ENCODE results near the gene TIGAR. TPM values are rescaled to one million over a fixed set of nuclear protein-coding genes. Genes with fewer than 3 reads are reported as not detected.

TIGAR gene
- total RNA-seq, 1 experiment from 2014 or later = 27.5 TPM

- Histone ChIP-seq H4K5ac (ENCODE audit: insufficient read length, low read depth, low read length) (no peak overlapping the region), H2BK5ac (ENCODE audit: insufficient read length, low read length) (no peak overlapping the region), H3K4ac (ENCODE audit: low read depth, low read length) (no peak overlapping the region), H3K79me2 (ENCODE audit: insufficient read depth, low read length) (no peaks in the 10 kb centered on the region), H3T11ph (ENCODE audit: low read length) (no peak overlapping the region), H3K4me1 (ENCODE audit: insufficient read depth, low read length) (no peaks in the 10 kb centered on the region; the same call in 1 of the 2 replicates), H3K23ac (ENCODE audit: insufficient read length, low read depth, low read length) (no peak overlapping the region), H3K23me2 (ENCODE audit: insufficient read length, low read depth, low read length, poor library complexity, severe bottlenecking) (no peaks in the 10 kb centered on the region), H4K20me1 (ENCODE audit: control insufficient read depth, insufficient read depth, insufficient read length) (no peaks in the 10 kb centered on the region), H4K8ac (replicated peaks; ENCODE audit: insufficient read length, low read depth, low read length) (no peak overlapping the region), H3K27ac (ENCODE audit: insufficient read length, low read depth, low read length) (no peak overlapping the region), H4K91ac (ENCODE audit: insufficient read length, low read depth, low read length) (no peak overlapping the region), H3K27me3 (ENCODE audit: insufficient read depth, low read length) (no peaks in the 10 kb centered on the region), H3K56ac (ENCODE audit: insufficient read length, low read depth, low read length) (no peak overlapping the region), H3K79me1 (ENCODE audit: insufficient read depth, low read depth, low read length, poor library complexity, severe bottlenecking) (peaks cover 4% of the 10 kb centered on the region), H2BK20ac (ENCODE audit: low read depth, low read length, poor library complexity, severe bottlenecking) (no peak overlapping the region), H3K9ac (ENCODE audit: extremely low read depth, insufficient read length, low read length) (no peak overlapping the region), H2AK5ac (ENCODE audit: insufficient read length, low read length) (no peak overlapping the region), H3K4me2 (ENCODE audit: insufficient read depth, insufficient read length, low read length) (no peak overlapping the region), H2AFZ (ENCODE audit: low read length) (no peak overlapping the region), H2BK120ac (ENCODE audit: low read depth, low read length, poor library complexity, severe bottlenecking) (no peak overlapping the region), H2BK15ac (ENCODE audit: low read depth, low read length) (no peak overlapping the region), H3K9me3 (ENCODE audit: control insufficient read depth, low read depth, low read length) (no peaks in the 10 kb centered on the region), H3K18ac (ENCODE audit: insufficient read length, low read depth, low read length) (no peak overlapping the region), H3K14ac (ENCODE audit: insufficient read depth, low read length) (no peak overlapping the region), H2BK12ac (ENCODE audit: insufficient read length, low read depth, low read length) (no peak overlapping the region)
- WGBS (ENCODE audit: extremely low coverage, insufficient read length, low lambda C conversion rate) = no CpG with 5 or more reads among the region's 3 CpGs
- Mint-ChIP-seq H3K27me3 (ENCODE audit: low read depth) (no peaks in the 10 kb centered on the region), H3K36me3 (ENCODE audit: insufficient read depth in 1 of 3, low read depth in 3 of 3) (peaks cover 32 to 67% (median 56%) of the 10 kb centered on the region in 3 experiments), H3K4me3 (no peak overlapping the region), H3K4me1 (peaks cover 24 to 25% of the 10 kb centered on the region in 2 experiments), H3K9me3 (no peaks in the 10 kb centered on the region), H3K27ac (no peak overlapping the region; a peak in 1 of 7 replicates)
- no peak for TF ChIP-seq CTCF (conservative IDR thresholded peaks at IDR 0.05)
- DNase-seq = no peak
Observed at GRCh38 chr12:4303750-4304149, 17.3 kb upstream of the TIGAR start.
